Inflammatory macrophage (primary cell): ENCODE data around the gene KCNMA1.

Source experiments
- DNase-seq, 2 donors: peaks; one replicate each; pipeline ENCODE4 v3.0.0-alpha.2; 2020 to 2022

KCNMA1 gene

DNA sequence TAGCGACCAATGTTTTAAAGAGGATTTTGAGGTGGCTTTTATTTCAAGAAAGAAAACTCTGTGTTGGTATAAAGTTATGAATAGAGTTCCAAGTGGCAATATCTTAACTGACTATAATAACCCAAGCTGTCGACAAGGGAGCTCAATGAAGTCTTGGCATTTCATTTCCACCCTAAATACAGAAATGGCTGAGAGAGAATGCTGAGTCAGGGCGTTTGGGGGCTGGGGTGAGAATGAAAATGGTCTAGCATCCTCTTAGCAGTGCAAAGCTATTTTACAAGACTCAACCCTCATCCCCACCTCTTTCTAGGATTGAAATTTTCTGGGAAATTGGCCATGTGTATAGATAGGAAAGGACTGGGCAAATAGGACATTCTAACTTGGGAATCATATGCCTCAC, 759.1 kb downstream of the KCNMA1 start:
- DNase-seq, result no peak

DNA sequence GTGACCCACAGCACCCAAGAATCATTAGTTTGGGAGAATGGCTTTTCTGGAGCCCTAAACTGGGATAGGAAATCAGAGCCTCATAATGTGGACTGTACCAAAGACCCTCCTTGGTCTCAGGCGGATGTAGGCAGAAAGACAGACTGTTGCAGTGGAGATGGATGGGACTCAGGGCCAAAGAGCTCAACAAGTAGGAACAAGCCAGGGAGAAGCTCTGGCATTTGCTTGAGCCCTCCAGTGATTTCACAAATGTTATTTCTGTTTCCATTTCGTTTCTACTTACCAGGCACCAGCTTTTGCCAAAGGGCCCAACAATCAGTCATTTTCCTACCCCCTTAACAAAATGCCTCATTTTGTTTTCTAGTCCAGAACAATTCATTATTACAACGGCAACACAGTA, 762.7 kb downstream of the KCNMA1 start:
- DNase-seq, result no peak

DNA sequence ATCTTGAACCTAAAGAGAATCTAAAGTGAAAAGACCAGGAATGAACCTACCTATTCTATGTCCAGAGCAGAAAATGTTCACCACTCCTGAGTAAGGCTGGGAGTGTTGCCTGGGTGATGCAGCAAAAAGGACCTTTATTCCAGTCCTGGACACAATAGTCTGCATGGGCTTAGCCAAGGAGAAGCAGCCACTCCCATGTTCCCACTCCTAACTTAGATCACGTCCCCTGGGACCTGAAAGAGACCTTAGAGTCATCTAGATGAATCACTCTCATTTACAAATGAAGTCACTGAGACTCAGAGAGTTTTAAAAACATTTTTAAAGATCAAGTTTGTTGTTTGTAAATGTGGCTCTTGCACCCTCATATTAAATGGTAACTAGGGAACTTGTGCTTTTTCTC, 763.4 kb downstream of the KCNMA1 start:
- DNase-seq, result no peak

DNA sequence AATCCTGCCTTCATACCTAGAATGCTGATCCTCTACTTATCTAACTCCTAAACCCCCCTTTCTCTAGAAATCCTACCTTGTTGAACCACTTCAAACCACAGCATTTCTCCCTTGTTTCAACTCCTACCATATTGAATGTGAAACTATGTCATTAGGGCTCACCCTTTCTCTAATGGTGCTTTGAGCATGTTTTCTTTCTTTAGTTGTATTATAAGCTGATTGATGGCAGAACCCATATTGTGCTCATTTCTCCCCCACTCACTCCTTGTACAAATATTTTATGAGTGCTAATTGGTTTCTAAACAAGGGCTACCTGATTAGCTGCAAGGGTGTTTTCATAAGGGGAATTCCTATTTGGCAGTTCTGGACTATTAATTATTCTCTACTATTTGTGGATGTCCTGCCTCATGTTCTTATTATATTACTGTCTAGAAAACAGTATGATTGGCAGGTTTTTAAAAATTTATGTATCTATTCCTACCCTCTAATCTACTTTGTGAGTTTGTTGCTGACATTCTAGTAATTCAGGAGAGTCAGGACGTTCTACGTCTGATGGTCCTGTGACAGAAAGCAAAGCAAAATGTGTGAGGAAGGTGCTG, 765.8 kb downstream of the KCNMA1 start:
- DNase-seq, result no peak

DNA sequence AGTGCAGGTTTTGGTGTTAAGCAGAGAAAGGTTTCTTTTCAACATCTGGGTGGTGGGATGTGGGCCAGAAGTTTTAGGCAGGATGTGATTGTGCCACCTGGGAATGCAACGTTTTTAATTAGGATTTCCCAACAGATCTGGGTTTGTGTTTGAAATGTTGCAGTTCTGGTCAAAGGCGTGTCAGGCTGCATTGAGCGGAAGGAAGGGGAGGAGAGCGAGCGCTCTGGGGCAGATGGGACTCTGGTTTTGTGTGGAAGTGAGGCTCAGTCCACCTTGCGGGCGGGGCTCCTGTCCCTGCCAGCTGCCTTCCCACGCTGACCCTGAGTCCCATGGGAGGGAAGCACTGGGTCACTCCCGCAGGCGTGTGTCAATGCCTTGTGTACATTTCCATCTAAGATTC, 767.7 kb downstream of the KCNMA1 start:
- no peak for DNase-seq

DNA sequence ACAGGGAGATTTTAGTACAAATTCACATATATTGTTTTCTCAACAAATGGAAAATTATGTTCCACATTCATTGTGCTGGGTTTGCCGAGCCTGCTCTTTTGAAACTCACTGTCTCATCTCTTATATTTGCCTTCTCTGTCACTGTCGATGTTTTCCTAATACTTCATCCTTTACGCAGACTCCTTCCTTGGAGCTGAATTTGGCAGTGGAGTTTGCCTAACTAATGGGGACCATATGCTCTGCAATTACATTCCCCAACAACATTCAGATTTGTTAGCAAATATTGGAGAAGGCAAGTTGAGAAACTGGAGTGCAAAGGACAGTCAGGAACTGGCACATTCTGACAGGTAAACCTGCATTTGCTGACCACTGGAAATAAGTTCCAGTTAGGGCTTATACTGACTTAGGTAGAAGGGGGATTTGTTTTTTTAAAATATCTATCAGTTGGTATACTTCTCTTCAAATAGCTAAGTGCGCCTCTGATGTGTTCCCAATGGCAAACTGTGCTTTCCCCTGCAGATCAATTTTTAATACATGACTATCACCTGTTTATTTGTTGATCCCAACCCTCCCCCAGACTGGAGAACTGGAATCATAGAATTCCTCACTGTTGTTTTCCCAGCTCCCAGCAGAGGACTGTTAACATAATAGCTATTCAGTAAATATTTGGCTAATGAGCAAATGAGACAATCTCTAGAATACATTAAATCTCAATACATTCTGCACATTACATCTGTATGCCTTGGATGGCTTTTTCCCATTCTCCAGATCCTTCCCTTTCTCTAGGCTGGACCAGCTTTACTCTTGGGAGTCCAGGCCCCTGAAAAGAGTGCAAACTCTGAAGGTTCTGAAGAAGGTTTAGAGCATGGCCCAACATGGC, 769.3 kb downstream of the KCNMA1 start:
- DNase-seq, result no peak

DNA sequence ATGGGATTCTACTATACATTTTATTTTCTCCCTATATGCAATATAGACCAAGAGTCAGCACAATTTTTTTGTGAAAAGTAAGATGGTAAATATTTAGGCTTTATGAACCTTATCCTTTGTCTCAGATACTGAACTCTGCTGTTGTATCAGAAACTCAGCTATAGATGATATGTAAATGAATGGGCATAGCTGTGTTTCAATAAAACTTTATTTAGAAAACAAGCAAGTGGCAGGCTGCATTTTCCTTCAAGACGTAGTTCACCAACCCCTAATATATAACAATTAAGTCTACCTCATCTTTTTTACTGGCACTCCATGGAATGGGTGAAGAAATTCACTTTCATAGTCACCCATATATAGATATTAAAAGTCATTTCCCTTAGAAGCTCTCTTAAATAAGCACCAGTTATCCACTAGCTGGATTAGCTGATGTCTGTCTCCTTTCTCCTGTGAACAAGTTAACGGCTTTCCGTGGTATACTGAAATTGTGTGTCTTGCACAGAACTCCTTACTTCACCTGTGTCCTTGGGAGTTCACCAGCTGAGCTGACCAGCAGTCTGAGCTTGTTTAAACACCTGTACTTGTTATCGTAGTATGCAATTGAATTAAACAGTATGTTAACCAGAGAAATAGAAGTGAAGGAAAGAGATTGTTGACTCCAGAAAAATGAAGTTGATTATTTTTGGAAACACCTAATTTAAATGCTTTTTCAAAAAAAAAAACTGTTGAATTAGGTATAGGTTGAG, 770.6 kb downstream of the KCNMA1 start:
- no peak for DNase-seq

DNA sequence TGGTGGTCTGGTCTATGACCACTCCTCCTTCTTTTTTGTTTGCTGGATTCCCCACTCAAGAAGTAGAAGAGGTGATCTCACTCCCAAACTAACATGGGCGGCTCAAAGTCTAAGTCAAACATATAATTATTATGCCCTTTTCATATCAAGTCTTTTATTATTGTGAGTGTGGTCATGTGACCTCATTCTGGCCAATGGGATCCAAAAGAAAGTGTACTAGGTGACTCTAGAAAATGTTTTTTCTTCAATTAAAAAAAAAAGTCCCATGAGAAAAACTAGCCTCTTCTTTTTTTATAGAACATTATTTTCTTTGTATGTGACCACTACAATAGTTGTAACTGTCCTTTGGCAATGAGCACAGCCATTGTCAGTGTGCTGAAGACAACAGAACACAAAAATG, 772.7 kb downstream of the KCNMA1 start:
- no peak for DNase-seq

DNA sequence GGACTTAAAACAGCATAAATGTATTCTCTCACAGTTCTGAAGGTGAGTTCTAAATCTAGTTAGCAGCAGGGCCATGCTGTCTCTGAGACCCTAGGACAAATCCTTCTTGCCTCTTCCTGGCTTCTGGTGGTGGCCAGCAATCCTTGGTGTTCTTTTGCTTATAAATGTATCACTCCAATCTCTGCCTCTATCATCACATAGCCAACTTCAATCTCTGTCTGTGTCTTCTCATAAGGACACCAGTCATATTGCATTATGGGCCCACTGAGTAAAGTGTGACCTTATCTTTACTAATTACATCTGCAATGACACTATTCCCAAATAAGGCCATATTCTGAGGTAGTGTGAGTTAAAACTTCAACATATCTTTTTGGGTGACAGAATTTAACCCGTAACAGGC, 778.9 kb downstream of the KCNMA1 start:
- DNase-seq, result no peak

DNA sequence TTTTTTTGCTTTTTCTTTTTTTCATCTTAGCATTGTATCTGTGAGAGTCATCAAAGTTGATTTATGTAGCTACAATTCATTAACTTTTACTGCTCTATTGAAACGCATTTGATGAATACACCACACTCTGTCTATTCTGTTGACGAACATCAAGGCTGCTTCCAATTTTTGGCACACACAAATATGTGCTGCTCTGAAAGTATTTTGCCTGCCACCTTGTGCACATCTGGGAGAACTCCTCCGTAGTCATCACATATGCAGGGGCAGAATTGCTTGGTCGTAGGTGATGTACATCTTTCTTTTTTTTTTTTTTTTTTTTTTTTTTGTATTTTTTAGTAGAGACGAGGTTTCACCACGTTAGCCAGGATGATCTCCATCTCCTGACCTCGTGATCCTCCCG, 796.8 kb downstream of the KCNMA1 start:
- no peak for DNase-seq

DNA sequence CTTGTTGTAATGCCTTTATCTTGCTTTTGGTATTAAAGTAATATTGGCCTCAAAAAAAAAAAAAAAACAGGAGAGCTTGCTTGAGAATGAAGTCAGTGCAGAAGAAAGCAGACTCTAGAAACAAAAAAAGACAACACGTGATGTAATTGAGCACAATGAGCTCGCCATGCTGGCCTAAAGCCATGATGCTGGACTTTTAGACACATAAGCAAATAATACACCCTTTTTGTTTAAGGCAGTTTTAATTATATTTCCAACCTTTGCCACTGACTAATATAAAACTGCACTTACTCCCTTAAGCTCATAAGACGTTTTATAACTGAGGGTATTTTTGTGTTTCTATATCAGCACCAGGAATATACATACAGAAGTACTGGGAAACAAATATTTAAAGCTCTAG, 798.3 kb downstream of the KCNMA1 start:
- no peak for DNase-seq

DNA sequence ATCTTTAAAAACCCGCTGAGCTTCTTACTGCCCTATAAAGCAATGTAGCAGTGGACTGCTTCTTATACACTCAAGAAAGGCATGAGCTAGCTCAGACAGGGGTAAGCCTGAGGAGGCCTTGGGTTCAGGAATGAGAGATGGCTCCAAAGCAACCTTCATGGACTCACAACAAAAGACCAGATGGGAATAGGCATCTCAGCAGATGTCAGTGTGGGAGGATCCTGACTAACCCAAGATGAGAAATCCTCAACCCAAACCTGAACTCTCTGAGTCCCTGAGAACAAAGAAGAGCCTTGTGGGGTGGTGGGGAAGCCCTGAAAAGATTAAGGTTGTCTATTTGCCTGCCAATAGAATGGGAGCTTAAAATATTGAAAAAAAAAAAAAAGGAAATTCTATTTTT, 807.4 kb downstream of the KCNMA1 start:
- DNase-seq, result no peak

DNA sequence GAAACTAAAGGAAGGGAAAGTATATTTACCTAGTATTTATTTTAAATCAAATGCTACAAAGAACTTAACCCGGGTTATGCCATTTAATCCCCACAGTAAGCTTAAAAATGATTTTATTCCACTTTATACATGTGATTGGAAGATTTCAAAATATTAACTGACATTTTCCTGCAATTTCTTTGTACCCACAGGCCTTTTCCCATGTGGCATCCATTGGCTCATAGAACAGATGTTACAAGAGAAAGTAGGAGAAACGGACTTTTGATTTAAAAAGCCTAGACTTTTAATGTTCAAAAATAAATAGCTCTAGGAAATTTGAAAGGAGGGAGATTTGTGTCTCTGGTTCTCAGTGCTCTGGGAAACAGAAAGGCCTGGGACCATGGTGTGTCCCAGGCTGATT, 807.9 kb downstream of the KCNMA1 start:
- DNase-seq, result no peak
